ENCODE data around the gene PFAS.

PFAS gene

GRCh38 chr17:8266648-8267479 is 17.8 kb downstream of the PFAS start:
- no peak for DNase-seq (ENCODE audit: low read depth in 2 of 2)

GRCh38 chr17:8267480-8268147 is 18.5 kb downstream of the PFAS start:
- no peak for DNase-seq (ENCODE audit: low read depth in 2 of 2)

GRCh38 chr17:8268550-8269298 is 19.6 kb downstream of the PFAS start:
- DNase-seq (ENCODE audit: low read depth in 2 of 2): no peak

GRCh38 chr17:8272421-8272820 is 23.3 kb downstream of the PFAS start:
- DNase-seq (ENCODE audit: low read depth in 2 of 2): no peak

- no peak for DNase-seq (ENCODE audit: low read depth in 2 of 2)
Observed at GRCh38 chr17:8273884-8274444, 24.9 kb downstream of the PFAS start.

GRCh38 chr17:8274816-8275215 is 25.7 kb downstream of the PFAS start:
- DNase-seq (ENCODE audit: low read depth in 2 of 2): no peak

GRCh38 chr17:8275421-8276290 is 26.6 kb downstream of the PFAS start:
- no peak for DNase-seq (ENCODE audit: low read depth in 2 of 2)

GRCh38 chr17:8277317-8277716 is 28.2 kb downstream of the PFAS start:
- DNase-seq (ENCODE audit: low read depth in 2 of 2): no peak

GRCh38 chr17:8282345-8282744 is 33.3 kb downstream of the PFAS start:
- DNase-seq (ENCODE audit: low read depth in 2 of 2): no peak

GRCh38 chr17:8283356-8283755 is 34.3 kb downstream of the PFAS start:
- no peak for DNase-seq (ENCODE audit: low read depth in 2 of 2)

GRCh38 chr17:8284126-8284525 is 35.0 kb downstream of the PFAS start:
- no peak for DNase-seq (ENCODE audit: low read depth in 2 of 2)

GRCh38 chr17:8285270-8286181 is 36.4 kb downstream of the PFAS start:
- DNase-seq (ENCODE audit: low read depth in 2 of 2): no peak

- no peak for DNase-seq (ENCODE audit: low read depth in 2 of 2)
Observed at GRCh38 chr17:8287651-8288335, 38.7 kb downstream of the PFAS start.

- peak; percentile 75 to 77 for DNase-seq (ENCODE audit: low read depth in 2 of 2)
Observed at GRCh38 chr17:8288336-8289102, 39.4 kb downstream of the PFAS start, which contains the start of gene RANGRF. Gene RANGRF, plus strand, starts transcription at chr17:8288670. Its CDS starts 119 bp downstream, at chr17:8288789.

- DNase-seq (ENCODE audit: low read depth in 2 of 2): peak in 1 of 2 donors; percentile 73
Observed at GRCh38 chr17:8289103-8289397, 40.0 kb downstream of the PFAS start.

GRCh38 chr17:8290043-8290442 is 41.0 kb downstream of the PFAS start:
- DNase-seq (ENCODE audit: low read depth in 2 of 2): no peak

- no peak for DNase-seq (ENCODE audit: low read depth in 2 of 2)
Observed at GRCh38 chr17:8292639-8293395, 43.7 kb downstream of the PFAS start.

- no peak for DNase-seq (ENCODE audit: low read depth in 2 of 2)
Observed at GRCh38 chr17:8294361-8294760, 45.3 kb downstream of the PFAS start.

All from stimulated activated CD8-positive, alpha-beta memory T cell treated with anti-CD3 and anti-CD28 coated beads, Interleukin-15, amount 100 ng/mL, for 48 hours (primary cell).